ENCODE data around the gene ADAMTS17. TPM values are rescaled to one million over a fixed set of nuclear protein-coding genes. Genes with fewer than 3 reads are reported as not detected.

Gene ADAMTS17
- total RNA-seq, 1 experiment from 2014 or later = 0.32 TPM

- Histone ChIP-seq H3K36me3 (no peaks in the 10 kb centered on the region), H3K27ac (no peak overlapping the region), H3K4me3 (no peak overlapping the region), H3K27me3 (replicated peaks) (peaks cover 10% of the 10 kb centered on the region), H3K9me3 (replicated peaks) (no peaks in the 10 kb centered on the region), H3K4me1 (replicated peaks) (no peaks in the 10 kb centered on the region)
- no peak for DNase-seq (ENCODE audit: low read depth in 1 of 2, low spot score in 2 of 2)
Observed at GRCh38 chr15:100200287-100200880, 141.4 kb downstream of the ADAMTS17 start.

- Histone ChIP-seq H3K36me3 (no peaks in the 10 kb centered on the region), H3K4me3 (no peak overlapping the region), H3K27me3 (replicated peaks) (peaks cover 10% of the 10 kb centered on the region), H3K9me3 (replicated peaks) (no peaks in the 10 kb centered on the region), H3K27ac (no peak overlapping the region), H3K4me1 (replicated peaks) (no peaks in the 10 kb centered on the region)
- no peak for DNase-seq (ENCODE audit: low read depth in 1 of 2, low spot score in 2 of 2)
Observed at GRCh38 chr15:100199711-100200286, 142.0 kb downstream of the ADAMTS17 start.

- no peak overlapping the region for H3K4me3 ChIP-seq
- DNase-seq (ENCODE audit: low read depth in 1 of 2, low spot score in 2 of 2) = no peak
- H3K36me3 ChIP-seq = no peaks in the 10 kb centered on the region
- no peak overlapping the region for H3K27ac ChIP-seq
- H3K9me3 ChIP-seq (replicated peaks) = no peaks in the 10 kb centered on the region
- no peaks in the 10 kb centered on the region for H3K4me1 ChIP-seq (replicated peaks)
- H3K27me3 ChIP-seq (replicated peaks) = peaks cover 10% of the 10 kb centered on the region
Observed at GRCh38 chr15:100198442-100198841, 143.3 kb downstream of the ADAMTS17 start.

GRCh38 chr15:100196326-100197058 is 145.3 kb downstream of the ADAMTS17 start:
- Histone ChIP-seq H3K27ac (no peak overlapping the region), H3K4me3 (no peak overlapping the region), H3K4me1 (replicated peaks) (no peaks in the 10 kb centered on the region), H3K27me3 (replicated peaks) (no peaks in the 10 kb centered on the region; the same call in 1 of the 2 replicates), H3K36me3 (no peaks in the 10 kb centered on the region), H3K9me3 (replicated peaks) (no peaks in the 10 kb centered on the region)
- no peak for DNase-seq (ENCODE audit: low read depth in 1 of 2, low spot score in 2 of 2)

- Histone ChIP-seq H3K4me3 (no peak overlapping the region), H3K27me3 (replicated peaks) (no peaks in the 10 kb centered on the region; the same call in 1 of the 2 replicates), H3K36me3 (no peaks in the 10 kb centered on the region), H3K27ac (no peak overlapping the region), H3K9me3 (replicated peaks) (no peaks in the 10 kb centered on the region), H3K4me1 (replicated peaks) (no peaks in the 10 kb centered on the region)
- DNase-seq (ENCODE audit: low read depth in 1 of 2, low spot score in 2 of 2) = no peak
Observed at GRCh38 chr15:100194996-100195395, 146.8 kb downstream of the ADAMTS17 start.

GRCh38 chr15:100193277-100193860 is 148.4 kb downstream of the ADAMTS17 start:
- H3K9me3 ChIP-seq (replicated peaks) = no peaks in the 10 kb centered on the region
- H3K27ac ChIP-seq = no peak overlapping the region
- no peaks in the 10 kb centered on the region for H3K36me3 ChIP-seq
- H3K27me3 ChIP-seq (replicated peaks) = no peaks in the 10 kb centered on the region; the same call in 1 of the 2 replicates
- H3K4me1 ChIP-seq (replicated peaks) = no peaks in the 10 kb centered on the region
- DNase-seq (ENCODE audit: low read depth in 1 of 2, low spot score in 2 of 2) = no peak
- H3K4me3 ChIP-seq = no peak overlapping the region

GRCh38 chr15:100192097-100193080 is 149.4 kb downstream of the ADAMTS17 start:
- no peak for DNase-seq (ENCODE audit: low read depth in 1 of 2, low spot score in 2 of 2)
- H3K9me3 ChIP-seq (replicated peaks) = no peaks in the 10 kb centered on the region
- no peaks in the 10 kb centered on the region for H3K4me1 ChIP-seq (replicated peaks)
- no peaks in the 10 kb centered on the region; the same call in 1 of the 2 replicates for H3K27me3 ChIP-seq (replicated peaks)
- H3K4me3 ChIP-seq = no peak overlapping the region
- H3K27ac ChIP-seq = no peak overlapping the region
- H3K36me3 ChIP-seq = no peaks in the 10 kb centered on the region

- Histone ChIP-seq H3K27ac (no peak overlapping the region), H3K4me1 (replicated peaks) (no peaks in the 10 kb centered on the region), H3K9me3 (replicated peaks) (no peaks in the 10 kb centered on the region), H3K36me3 (no peaks in the 10 kb centered on the region), H3K27me3 (replicated peaks) (no peaks in the 10 kb centered on the region; the same call in 1 of the 2 replicates), H3K4me3 (no peak overlapping the region)
- DNase-seq (ENCODE audit: low read depth in 1 of 2, low spot score in 2 of 2) = no peak
Observed at GRCh38 chr15:100191161-100191560, 150.6 kb downstream of the ADAMTS17 start.

- Histone ChIP-seq H3K9me3 (replicated peaks) (no peaks in the 10 kb centered on the region), H3K36me3 (no peaks in the 10 kb centered on the region), H3K4me1 (replicated peaks) (no peaks in the 10 kb centered on the region), H3K27me3 (replicated peaks) (no peaks in the 10 kb centered on the region; the same call in 1 of the 2 replicates), H3K27ac (no peak overlapping the region), H3K4me3 (no peak overlapping the region)
- DNase-seq (ENCODE audit: low read depth in 1 of 2, low spot score in 2 of 2) = no peak
Observed at GRCh38 chr15:100190675-100191074, 151.1 kb downstream of the ADAMTS17 start.

GRCh38 chr15:100189849-100190248 is 151.9 kb downstream of the ADAMTS17 start:
- no peak for DNase-seq (ENCODE audit: low read depth in 1 of 2, low spot score in 2 of 2)
- H3K27me3 ChIP-seq (replicated peaks) = no peaks in the 10 kb centered on the region
- H3K27ac ChIP-seq = no peak overlapping the region

GRCh38 chr15:100189319-100189718 is 152.5 kb downstream of the ADAMTS17 start:
- Histone ChIP-seq H3K27ac (no peak overlapping the region), H3K4me3 (no peak overlapping the region), H3K4me1 (replicated peaks) (no peaks in the 10 kb centered on the region), H3K9me3 (replicated peaks) (no peaks in the 10 kb centered on the region), H3K36me3 (no peaks in the 10 kb centered on the region), H3K27me3 (replicated peaks) (no peaks in the 10 kb centered on the region)
- no peak for DNase-seq (ENCODE audit: low read depth in 1 of 2, low spot score in 2 of 2)

More at GRCh38 chr15:100189849-100190248, 151.9 kb downstream of the ADAMTS17 start:
- no peaks in the 10 kb centered on the region for H3K9me3 ChIP-seq (replicated peaks)
- no peaks in the 10 kb centered on the region for H3K4me1 ChIP-seq (replicated peaks)
- no peaks in the 10 kb centered on the region for H3K36me3 ChIP-seq
- no peak overlapping the region for H3K4me3 ChIP-seq

- DNase-seq (ENCODE audit: low read depth in 1 of 2, low spot score in 2 of 2) = no peak
- Histone ChIP-seq H3K4me3 (no peak overlapping the region), H3K27ac (no peak overlapping the region), H3K9me3 (replicated peaks) (no peaks in the 10 kb centered on the region), H3K27me3 (replicated peaks) (no peaks in the 10 kb centered on the region), H3K4me1 (replicated peaks) (no peaks in the 10 kb centered on the region), H3K36me3 (no peaks in the 10 kb centered on the region)
Observed at GRCh38 chr15:100187677-100188076, 154.1 kb downstream of the ADAMTS17 start.

- Histone ChIP-seq H3K27me3 (replicated peaks) (no peaks in the 10 kb centered on the region), H3K9me3 (replicated peaks) (no peaks in the 10 kb centered on the region), H3K27ac (no peak overlapping the region), H3K4me3 (no peak overlapping the region), H3K4me1 (replicated peaks) (no peaks in the 10 kb centered on the region), H3K36me3 (no peaks in the 10 kb centered on the region)
- no peak for DNase-seq (ENCODE audit: low read depth in 1 of 2, low spot score in 2 of 2)
Observed at GRCh38 chr15:100186960-100187359, 154.8 kb downstream of the ADAMTS17 start.
